Stimulated activated CD8-positive, alpha-beta memory T cell treated with anti-CD3 and anti-CD28 coated beads, Interleukin-4, amount 100 ng/mL, for 48 hours (primary cell): ENCODE data around the gene PARP6.

Experiments used
- DNase-seq: peaks from one replicate; pipeline ENCODE4 v3.0.0-alpha.2; 2020

The PARP6 gene

GRCh38 chr15:72198356-72199204, 73.8 kb downstream of the PARP6 start:
- peak; percentile 40 for DNase-seq

DNA sequence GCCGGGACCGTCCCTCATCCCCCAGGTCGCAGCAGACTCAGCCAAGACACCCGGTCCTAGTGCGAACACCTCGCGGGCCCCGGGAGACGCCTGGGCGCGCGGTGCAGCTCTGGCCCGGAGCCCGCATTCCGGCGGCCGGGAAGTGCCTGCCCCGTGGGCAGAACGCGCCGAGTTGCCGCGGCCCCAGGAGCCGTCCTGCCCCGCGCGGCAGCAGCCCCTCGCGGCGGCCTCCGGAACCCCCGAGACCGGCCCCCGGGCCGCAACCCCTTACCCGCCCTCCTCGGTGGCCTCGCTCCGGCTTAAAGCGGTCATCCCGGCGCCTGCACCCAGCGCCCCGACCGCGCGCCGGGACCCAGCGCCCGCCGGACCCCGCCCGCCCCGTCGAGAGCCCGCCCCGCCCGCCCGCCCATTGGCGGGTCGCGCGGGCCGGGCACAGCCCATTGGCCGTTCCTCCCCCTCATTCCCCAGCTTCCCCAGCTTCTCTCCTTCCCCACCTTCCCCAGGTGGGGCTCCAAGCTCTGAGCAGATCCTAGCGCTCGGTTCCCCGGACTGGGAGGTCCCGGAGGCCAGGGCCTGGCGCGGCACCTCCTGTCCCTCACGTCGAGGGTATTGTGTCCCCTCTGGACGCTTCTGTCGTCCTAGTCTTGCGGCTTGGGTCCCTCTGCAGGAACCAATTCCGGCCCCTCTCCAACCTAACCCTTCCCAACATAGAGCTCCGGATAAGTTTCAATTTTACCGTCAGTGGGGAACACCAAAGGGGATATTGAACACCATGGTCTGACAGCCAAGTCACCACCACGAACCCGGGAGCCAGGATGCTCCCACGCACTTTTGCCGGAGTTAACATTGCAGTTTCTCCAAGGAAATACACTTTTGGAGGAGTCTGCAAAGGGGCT, 74.6 kb downstream of the PARP6 start, which contains the start of gene GRAMD2A:
TSS of gene GRAMD2A (minus strand) at position 328 of the 896 bp plus-strand sequence.
- DNase-seq: peak; percentile 65

- no peak for DNase-seq
These were observed 75.3 kb downstream of the PARP6 start for GRCh38 chr15:72197041-72197459.

DNA sequence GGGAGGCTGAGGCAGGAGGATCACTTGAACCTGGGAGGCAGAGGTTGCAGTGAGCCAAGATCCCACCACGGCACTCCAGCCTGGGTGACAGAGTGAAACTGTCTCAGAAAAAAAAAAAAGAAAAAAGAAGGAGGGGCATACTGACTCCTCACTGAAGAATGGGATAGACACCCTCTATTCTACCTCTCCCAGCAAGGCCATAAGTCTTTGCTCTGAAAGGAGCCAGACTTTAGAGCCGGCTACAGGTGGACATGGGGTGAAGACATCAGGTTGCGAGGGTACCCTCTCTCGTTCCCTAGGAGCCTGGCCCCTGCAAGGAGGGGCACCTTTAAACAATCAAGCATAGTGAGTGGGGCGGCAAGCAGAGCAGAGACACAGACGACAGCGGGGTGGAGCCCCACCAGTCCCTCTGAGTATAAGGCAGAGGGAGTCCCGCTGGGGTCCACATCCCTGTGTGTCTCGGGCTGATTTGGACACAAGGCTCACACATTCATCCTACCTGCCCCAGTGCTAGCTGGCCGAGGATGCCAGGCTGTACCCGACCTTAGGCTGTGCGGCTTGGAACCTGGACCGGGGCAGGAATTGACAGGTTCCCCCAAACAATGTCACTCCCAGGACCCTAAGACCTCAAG, 75.8 kb downstream of the PARP6 start:
- DNase-seq: no peak

DNA sequence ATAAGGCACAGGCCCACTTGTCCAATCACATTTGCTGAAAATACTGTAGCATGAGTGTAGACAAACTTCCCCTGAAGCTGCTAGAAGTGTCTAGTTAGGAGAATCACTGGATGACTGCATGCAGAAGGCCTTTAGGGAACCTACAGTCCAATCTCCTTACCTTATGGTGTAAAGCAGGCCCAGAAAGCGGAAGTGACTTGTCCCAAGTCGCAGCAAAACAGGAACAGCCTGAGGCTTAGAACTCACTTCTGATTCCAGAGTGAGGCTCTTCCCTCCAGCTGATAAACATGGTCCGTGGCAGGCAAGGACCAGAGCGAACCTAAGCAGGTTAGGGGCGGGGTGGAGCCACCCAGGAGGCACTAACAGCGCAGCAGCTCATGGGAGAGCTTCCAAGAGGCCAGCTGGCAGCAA, 77.2 kb downstream of the PARP6 start:
- DNase-seq: no peak

- no peak for DNase-seq
These were observed 78.4 kb downstream of the PARP6 start for GRCh38 chr15:72193836-72194396.

DNA sequence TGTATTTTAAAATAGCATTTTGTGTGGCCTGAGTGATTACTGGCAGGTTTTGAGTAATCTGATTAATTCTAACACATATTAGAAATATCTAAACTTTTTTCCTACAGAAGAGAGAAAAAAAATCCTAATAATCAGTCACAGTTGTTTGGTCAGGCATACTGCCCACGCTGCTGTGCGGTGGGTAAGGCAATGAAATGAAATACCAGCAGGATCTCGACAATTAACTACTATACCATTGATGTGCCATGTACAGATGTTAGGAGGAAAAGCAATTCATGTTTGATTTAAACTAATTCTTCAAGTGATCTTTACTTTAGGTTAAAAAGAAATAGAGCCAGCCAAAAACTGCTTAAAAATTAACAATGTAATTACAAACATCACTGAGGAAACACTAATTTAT, 79.9 kb downstream of the PARP6 start:
- no peak for DNase-seq
